ENCODE results near the gene ZSCAN23. TPM values are rescaled to one million over a fixed set of nuclear protein-coding genes. Genes with fewer than 3 reads are reported as not detected.
"Not testable (repeated sequence)": the region's sequence is repeated elsewhere in the genome, so short reads cannot be mapped to it uniquely, and the experiment has no call there.

ZSCAN23 gene
- polyA plus RNA-seq, 3 donors: 0.18 to 0.75 TPM; not detected in 1

- WGBS, 3 donors: 2 to 4% (median 3%) methylated on average over 36 of the region's 36 CpGs
Measured at GRCh38 chr6:28446818-28447511, 3.7 kb upstream of the ZSCAN23 start.

GRCh38 chr6:28444759-28445158 lies 1.5 kb upstream of the ZSCAN23 start:
- 79 to 89% (median 87%) methylated on average over 3 of the region's 3 CpGs for WGBS, 3 donors

More at GRCh38 chr6:28446818-28447511, 3.7 kb upstream of the ZSCAN23 start:
- no peak overlapping the region for H3K27ac ChIP-seq (ENCODE audit: low read depth, low read length)

GRCh38 chr6:28442586-28442985 lies 705 bp downstream of the ZSCAN23 start:
- H3K27ac ChIP-seq (ENCODE audit: low read depth, low read length): no peak overlapping the region
- WGBS, 3 donors: 48 to 66% (median 58%) methylated on average over 7 of the region's 7 CpGs

More at GRCh38 chr6:28444759-28445158, 1.5 kb upstream of the ZSCAN23 start:
- not testable (repeated sequence) for H3K27ac ChIP-seq (ENCODE audit: low read depth, low read length)

- no peak overlapping the region for H3K27ac ChIP-seq (ENCODE audit: low read depth, low read length)
- WGBS, 3 donors: 75 to 92% (median 89%) methylated on average over 3 of the region's 3 CpGs
Measured at GRCh38 chr6:28436404-28436803, 6.9 kb downstream of the ZSCAN23 start.

- H3K27ac ChIP-seq (ENCODE audit: low read depth, low read length): no peak overlapping the region
Measured at GRCh38 chr6:28433119-28433518, 10.2 kb downstream of the ZSCAN23 start.

GRCh38 chr6:28429781-28430180 lies 13.5 kb downstream of the ZSCAN23 start:
- no peak overlapping the region for H3K27ac ChIP-seq (ENCODE audit: low read depth, low read length)
- 93 to 95% (median 93%) methylated on average over 16 of the region's 16 CpGs for WGBS, 3 donors

- no peak overlapping the region for H3K27ac ChIP-seq (ENCODE audit: low read depth, low read length)
- WGBS, 3 donors: 75 to 92% (median 90%) methylated on average over 4 of the region's 4 CpGs
Measured at GRCh38 chr6:28425944-28426541, 17.2 kb downstream of the ZSCAN23 start.

- H3K27ac ChIP-seq (ENCODE audit: low read depth, low read length): no peak overlapping the region
Measured at GRCh38 chr6:28424163-28424562, 19.1 kb downstream of the ZSCAN23 start.

- no peak overlapping the region for H3K27ac ChIP-seq (ENCODE audit: low read depth, low read length)
- WGBS, 3 donors: 93 to 97% (median 96%) methylated on average over 1 of the region's 1 CpG
Measured at GRCh38 chr6:28423546-28423945, 19.7 kb downstream of the ZSCAN23 start.

- no peak overlapping the region for H3K27ac ChIP-seq (ENCODE audit: low read depth, low read length)
Measured at GRCh38 chr6:28413681-28414080, 29.6 kb downstream of the ZSCAN23 start.

GRCh38 chr6:28410767-28411166 lies 32.5 kb downstream of the ZSCAN23 start:
- no peak overlapping the region for H3K27ac ChIP-seq (ENCODE audit: low read depth, low read length)
- 95 to 100% (median 100%) methylated on average over 2 of the region's 2 CpGs for WGBS, 3 donors

- no peak overlapping the region for H3K27ac ChIP-seq (ENCODE audit: low read depth, low read length)
- WGBS, 3 donors: 80 to 86% (median 85%) methylated on average over 5 of the region's 5 CpGs
Measured at GRCh38 chr6:28408076-28408802, 35.1 kb downstream of the ZSCAN23 start.

- no peak overlapping the region for H3K27ac ChIP-seq (ENCODE audit: low read depth, low read length)
- 57 to 69% (median 59%) methylated on average over 2 of the region's 2 CpGs for WGBS, 3 donors
Measured at GRCh38 chr6:28407401-28407800, 35.9 kb downstream of the ZSCAN23 start.

GRCh38 chr6:28403923-28404322 lies 39.4 kb downstream of the ZSCAN23 start:
- H3K27ac ChIP-seq (ENCODE audit: low read depth, low read length): not testable (repeated sequence)
- WGBS, 3 donors: 81 to 93% (median 84%) methylated on average over 4 to 5 of the region's 5 CpGs

GRCh38 chr6:28402197-28402596 lies 41.1 kb downstream of the ZSCAN23 start:
- 64 to 90% (median 70%) methylated on average over 2 of the region's 2 CpGs for WGBS, 3 donors
- no peak overlapping the region for H3K27ac ChIP-seq (ENCODE audit: low read depth, low read length)

- 74 to 86% (median 80%) methylated on average over 1 of the region's 1 CpG for WGBS, 3 donors
- H3K27ac ChIP-seq (ENCODE audit: low read depth, low read length): no peak overlapping the region
Measured at GRCh38 chr6:28401172-28401571, 42.1 kb downstream of the ZSCAN23 start.

- H3K27ac ChIP-seq (ENCODE audit: low read depth, low read length): no peak overlapping the region
- 22 to 26% (median 26%) methylated on average over 8 of the region's 8 CpGs for WGBS, 3 donors
Measured at GRCh38 chr6:28400122-28400451, 43.2 kb downstream of the ZSCAN23 start.

- no peak within 1 kb of the TSS for H3K27ac ChIP-seq (ENCODE audit: low read depth, low read length)
- WGBS, 3 donors: 0 to 1% (median 1%) methylated on average over 49 of the region's 49 CpGs
Measured at GRCh38 chr6:28399350-28400121, 43.8 kb downstream of the ZSCAN23 start, which contains the start of gene ZSCAN12. ZSCAN12 (minus strand) TSS chr6:28399747; CDS start chr6:28398405, 1,342 bp downstream.

- 92 to 94% (median 94%) methylated on average over 4 of the region's 4 CpGs for WGBS, 3 donors
- no peak overlapping the region for H3K27ac ChIP-seq (ENCODE audit: low read depth, low read length)
Measured at GRCh38 chr6:28395918-28396317, 47.4 kb downstream of the ZSCAN23 start.
